Common myeloid progenitor, CD34-positive (primary cell): Measurements from ENCODE around the gene HPRT1.

Experiments
- CTCF ChIA-PET: fragments of 350-600 bp; sonication (Branson Sonifier 250); formaldehyde crosslinking; loops from one replicate; lab custom pipeline; 2021; ENCODE audit warnings: antibody characterized with exemption; lab: Charles Lee
- POLR2A ChIA-PET: fragments of 350-600 bp; sonication (Branson Sonifier 250); formaldehyde crosslinking; loops from one replicate; lab custom pipeline; 2021; ENCODE audit warnings: antibody characterized with exemption; lab: Charles Lee
- DNase-seq, 3 donors: peaks; one replicate each; pipeline versions ENCODE4 v3.0.0 to v3.0.0-alpha.2; 2013
- H3K27ac ChIP-seq, 2 experiments: 1 replicate in 1 of 2; 2 replicates in 1 of 2; pipeline ENCODE4 v1.7.0; 2013; ENCODE audit warnings: inconsistent platforms in 2 of 2, low read length in 2 of 2, mild to moderate bottlenecking in 2 of 2, low read depth in 1 of 2, moderate library complexity in 1 of 2; ENCODE audit not compliant: severe bottlenecking in 2 of 2, insufficient read depth in 1 of 2, poor library complexity in 1 of 2
- H3K27me3 ChIP-seq, 5 experiments: replicated peaks in 2 of 5; 1 replicate in 3 of 5; 2 replicates in 2 of 5; pipeline versions ENCODE4 v1.6.1 to v1.7.0; 2013; ENCODE audit warnings: low read length in 4 of 5, mild to moderate bottlenecking in 2 of 5, moderate library complexity in 2 of 5, inconsistent platforms in 1 of 5; ENCODE audit not compliant: insufficient read depth in 5 of 5, control insufficient read depth in 4 of 5
- H3K36me3 ChIP-seq, 4 experiments: 1 replicate in 2 of 4; 2 replicates in 2 of 4; pipeline versions ENCODE4 v1.6.1 to v1.7.0; 2013; ENCODE audit warnings: low read length in 3 of 4, control low read depth in 1 of 4, mild to moderate bottlenecking in 1 of 4; ENCODE audit not compliant: control insufficient read depth in 4 of 4, insufficient read depth in 4 of 4
- H3K4me1 ChIP-seq, 4 experiments: 1 replicate in 3 of 4; 2 replicates in 1 of 4; pipeline versions ENCODE4 v1.6.1 to v1.7.1; 2013; ENCODE audit warnings: low read length in 3 of 4, mild to moderate bottlenecking in 3 of 4, control low read depth in 1 of 4, inconsistent platforms in 1 of 4, moderate library complexity in 1 of 4; ENCODE audit not compliant: control insufficient read depth in 4 of 4, insufficient read depth in 4 of 4; ENCODE audit errors: control extremely low read depth in 1 of 4
- H3K4me3 ChIP-seq, 7 experiments: 1 replicate in 4 of 7; 2 replicates in 3 of 7; pipeline versions ENCODE4 v1.5.1 to v1.7.0; 2013; ENCODE audit warnings: mild to moderate bottlenecking in 7 of 7, low read length in 6 of 7, moderate library complexity in 6 of 7, inconsistent platforms in 2 of 7, low read depth in 2 of 7, control low read depth in 1 of 7; ENCODE audit not compliant: insufficient read depth in 4 of 7, control insufficient read depth in 1 of 7; ENCODE audit errors: extremely low read depth in 1 of 7
- H3K9me3 ChIP-seq, 5 experiments: 1 replicate in 4 of 5; 2 replicates in 1 of 5; pipeline versions ENCODE4 v1.6.1 to v1.7.1; 2013; ENCODE audit warnings: low read length in 4 of 5, mild to moderate bottlenecking in 2 of 5, inconsistent platforms in 1 of 5, low read depth in 1 of 5, moderate library complexity in 1 of 5; ENCODE audit not compliant: control insufficient read depth in 4 of 5, insufficient read depth in 2 of 5; ENCODE audit errors: control extremely low read depth in 1 of 5
- WGBS: methylation state at CpG from one replicate; pipeline ENCODE4 v1.1.5; 2013; ENCODE audit not compliant: insufficient coverage; 5-methylcytosine and 5-hydroxymethylcytosine counted together

HPRT1 gene

DNA sequence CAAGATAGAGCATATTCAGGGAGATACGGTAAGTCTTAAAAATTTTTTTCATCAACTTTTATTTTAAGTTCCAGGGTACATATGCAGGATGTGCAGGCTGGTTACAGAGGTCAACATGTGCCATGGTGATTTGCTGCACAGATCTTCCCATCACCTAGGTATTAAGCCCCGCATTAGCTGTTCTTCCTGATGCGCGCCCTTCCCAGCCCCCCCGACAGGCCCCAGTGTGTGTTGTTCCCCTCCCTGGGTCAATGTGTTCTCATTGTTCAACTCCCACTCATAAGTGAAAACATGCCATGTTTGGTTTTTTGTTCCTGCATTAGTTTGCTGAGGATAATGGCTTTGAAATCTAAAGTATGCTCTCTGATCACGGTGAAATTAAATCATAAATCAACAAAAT, 64.2 kb downstream of the HPRT1 start:
- POLR2A ChIA-PET: no interaction called here
- Histone ChIP-seq H3K36me3 (no peaks in the 10 kb centered on the region), H3K4me3 (no peak overlapping the region), H3K27me3 (no peaks in the 10 kb centered on the region), H3K4me1 (peaks cover 0 to 9% (median 4%) of the 10 kb centered on the region in 4 experiments), H3K27ac (no peak overlapping the region), H3K9me3 (no peaks in the 10 kb centered on the region)
- CTCF ChIA-PET: no interaction called here
- DNase-seq: no peak
- WGBS: 100% methylated on average over 4 of the region's 6 CpGs

DNA sequence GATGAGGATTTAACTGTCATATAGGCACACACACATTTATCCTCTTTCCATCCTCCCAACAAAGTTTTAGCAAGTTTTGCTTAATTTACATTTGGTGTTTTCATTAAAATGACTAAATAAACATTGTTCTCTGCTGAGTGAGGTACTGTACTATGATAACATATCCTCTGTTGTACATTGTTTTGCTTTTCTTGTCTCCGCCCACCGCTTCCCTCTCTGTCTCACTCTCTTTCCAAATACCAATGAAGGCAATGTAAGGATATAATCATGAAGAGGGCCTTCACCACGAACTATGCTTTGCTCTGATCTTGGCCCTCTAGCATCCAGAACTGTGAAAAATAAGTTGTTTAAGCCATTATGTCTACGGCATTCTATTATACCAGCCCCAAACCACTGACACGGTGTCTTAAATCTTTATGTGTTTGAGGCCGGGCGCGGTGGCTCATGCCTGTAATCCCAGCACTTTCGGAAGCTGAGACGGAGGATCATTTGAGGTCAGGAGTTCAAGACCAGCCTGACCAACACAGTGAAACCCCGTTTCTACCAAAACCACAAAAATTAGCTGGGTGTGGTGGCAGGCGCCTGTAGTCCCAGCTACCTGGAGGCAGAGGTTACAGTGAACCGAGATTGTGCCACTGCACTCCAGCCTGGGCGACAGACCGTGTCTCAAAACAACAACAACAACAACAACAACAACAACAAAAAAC, 65.3 kb downstream of the HPRT1 start:
- no peak for DNase-seq
- no peak overlapping the region for H3K27ac ChIP-seq
- ChIA-PET CTCF (interaction anchor here (0.6 kb wide), 1 partner anchor 262 kb away, joined by 4 read pairs; no protein-coding TSS in a partner anchor), POLR2A (no interaction called here)
- H3K4me3 ChIP-seq: no peak overlapping the region
- WGBS: 84% methylated on average over 8 of the region's 15 CpGs
- no peaks in the 10 kb centered on the region for H3K9me3 ChIP-seq
- peaks cover 0 to 9% (median 4%) of the 10 kb centered on the region in 4 experiments for H3K4me1 ChIP-seq
- H3K36me3 ChIP-seq: no peaks in the 10 kb centered on the region
- no peaks in the 10 kb centered on the region for H3K27me3 ChIP-seq

DNA sequence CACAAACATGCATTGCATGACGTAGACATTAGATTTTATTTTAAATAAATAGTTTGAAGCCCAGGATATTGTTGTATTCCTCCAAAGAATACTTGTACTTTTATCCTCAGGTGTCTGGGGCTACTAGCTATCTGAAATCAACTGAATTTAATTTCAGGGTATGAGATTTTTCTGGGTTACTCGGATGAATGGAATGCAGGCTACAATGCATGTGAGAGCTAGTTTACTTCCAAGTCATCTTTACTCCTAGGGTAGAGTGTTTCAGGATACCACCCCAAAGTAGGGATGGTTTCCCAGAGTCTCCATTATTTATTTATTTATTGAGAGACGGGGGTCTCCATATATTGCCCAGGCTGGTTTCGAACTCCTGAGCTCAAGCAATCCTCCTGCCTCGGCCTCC, 66.4 kb downstream of the HPRT1 start:
- DNase-seq: no peak
- no peaks in the 10 kb centered on the region for H3K36me3 ChIP-seq
- H3K9me3 ChIP-seq: no peaks in the 10 kb centered on the region
- whole genome bisulfite sequencing: 82% methylated on average over 3 of the region's 5 CpGs
- H3K4me1 ChIP-seq: peaks cover 0 to 9% (median 4%) of the 10 kb centered on the region in 4 experiments
- H3K4me3 ChIP-seq: no peak overlapping the region
- CTCF ChIA-PET: interaction anchor here (1.1 kb wide), 1 partner anchor 256 kb away, joined by 3 read pairs; no protein-coding TSS in a partner anchor
- POLR2A ChIA-PET: no interaction called here
- no peak overlapping the region for H3K27ac ChIP-seq
- H3K27me3 ChIP-seq: no peaks in the 10 kb centered on the region

DNA sequence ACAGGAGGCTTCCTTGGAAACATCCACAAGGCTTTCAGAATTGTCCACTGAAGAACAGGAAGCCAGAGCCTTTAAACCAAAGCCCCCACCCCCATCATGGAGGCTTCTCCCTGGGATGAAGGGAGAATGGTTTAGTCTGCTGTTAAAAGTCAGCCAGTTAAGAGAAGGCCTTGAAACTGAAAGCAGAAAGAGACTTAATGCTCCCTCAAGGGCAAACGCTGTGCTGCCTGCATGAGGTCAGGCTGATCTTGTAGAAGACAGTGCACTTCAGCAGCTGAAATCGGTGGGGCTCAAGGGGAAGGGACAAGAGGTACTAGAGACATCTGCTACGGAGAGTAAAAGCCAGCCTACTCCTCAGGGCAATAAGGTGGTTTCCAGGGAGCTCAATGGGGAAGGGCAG, 69.0 kb downstream of the HPRT1 start:
- DNase-seq: no peak

DNA sequence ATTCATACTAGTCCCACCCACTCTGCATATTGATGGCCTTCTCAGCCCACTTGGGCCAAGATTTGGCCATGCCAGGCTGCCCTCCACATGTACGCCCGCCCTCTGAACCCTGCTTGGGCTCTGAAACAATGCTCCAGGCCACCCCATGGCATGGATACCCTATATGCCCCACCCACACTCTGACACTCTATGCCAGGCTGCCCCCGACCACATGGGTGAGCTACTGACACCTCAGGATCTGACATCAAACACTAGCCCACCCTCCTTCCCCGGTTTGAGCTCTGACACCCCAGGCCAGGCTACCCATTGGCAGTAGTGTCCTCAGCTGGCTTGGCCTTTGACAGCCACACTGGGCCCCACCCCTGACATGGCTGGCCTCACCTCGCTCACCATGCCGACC, 69.5 kb downstream of the HPRT1 start:
- Histone ChIP-seq H3K4me3 (no peak overlapping the region), H3K27ac (no peak overlapping the region), H3K36me3 (no peaks in the 10 kb centered on the region), H3K9me3 (no peaks in the 10 kb centered on the region), H3K4me1 (no peaks in the 10 kb centered on the region), H3K27me3 (no peaks in the 10 kb centered on the region)
- ChIA-PET CTCF (interaction anchor here (0.9 to 1.2 kb wide), 2 partner anchors 16 to 253 kb away, joined by 3 read pairs; no protein-coding TSS in a partner anchor), POLR2A (no interaction called here)
- no peak for DNase-seq
- WGBS: 92% methylated on average over 5 of the region's 6 CpGs

More for the DNA sequence above, 69.0 kb downstream of the HPRT1 start:
- Histone ChIP-seq H3K27me3 (no peaks in the 10 kb centered on the region), H3K4me1 (no peaks in the 10 kb centered on the region), H3K27ac (no peak overlapping the region), H3K4me3 (no peak overlapping the region), H3K36me3 (no peaks in the 10 kb centered on the region), H3K9me3 (no peaks in the 10 kb centered on the region)
- ChIA-PET POLR2A (no interaction called here), CTCF (no interaction called here)
- 59% methylated on average over 3 of the region's 3 CpGs for WGBS

DNA sequence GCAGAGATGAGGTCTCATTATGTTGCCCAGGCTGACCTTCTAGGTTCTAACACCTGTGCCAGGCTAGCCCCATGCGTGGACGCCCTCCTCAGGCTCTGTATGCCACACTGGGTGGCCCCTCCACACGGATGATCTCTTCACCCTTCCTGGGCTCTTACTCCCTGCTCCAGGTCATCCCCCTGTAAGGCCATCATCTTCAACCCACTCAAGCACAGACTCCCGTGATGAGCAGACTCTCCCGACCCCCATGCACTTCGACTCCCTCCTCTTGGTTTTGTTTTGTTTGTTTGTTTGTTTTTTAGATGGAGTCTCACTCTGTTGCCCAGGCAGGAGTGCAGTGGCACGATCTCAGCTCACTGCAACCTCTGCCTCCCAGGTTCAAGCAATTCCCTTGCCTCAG, 70.9 kb downstream of the HPRT1 start:
- 93% methylated on average over 3 of the region's 7 CpGs for WGBS
- ChIA-PET CTCF (interaction anchor here (0.6 to 1.2 kb wide), 2 partner anchors 251 to 349 kb away, joined by 3 read pairs; no protein-coding TSS in a partner anchor), POLR2A (no interaction called here)

DNA sequence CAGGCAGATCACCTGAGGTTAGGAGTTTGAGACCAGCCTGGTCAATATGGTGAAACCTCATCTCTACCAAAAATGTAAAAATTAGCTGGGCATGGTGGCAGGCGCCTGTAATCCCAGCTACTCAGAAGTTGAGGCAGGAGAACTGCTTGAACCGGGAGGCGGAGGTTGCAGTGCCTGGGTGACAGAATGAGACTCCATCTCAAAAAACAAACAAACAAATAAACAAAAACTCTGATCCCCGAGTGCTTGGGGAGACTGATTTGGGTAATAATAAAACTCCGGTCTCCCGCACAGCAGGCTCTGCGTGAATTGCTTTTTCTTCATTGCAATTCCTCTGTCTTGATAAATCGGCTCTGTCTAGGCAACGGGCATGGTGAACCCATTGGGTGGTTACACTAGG, 73.4 kb downstream of the HPRT1 start:
- Histone ChIP-seq H3K4me1 (peaks cover 0 to 3% (median under 1%) of the 10 kb centered on the region in 4 experiments), H3K9me3 (no peaks in the 10 kb centered on the region), H3K36me3 (no peaks in the 10 kb centered on the region), H3K27me3 (no peaks in the 10 kb centered on the region), H3K4me3 (no peak overlapping the region), H3K27ac (no peak overlapping the region)
- CTCF ChIA-PET: no interaction called here
- no peak for DNase-seq
- 80% methylated on average over 9 of the region's 9 CpGs for WGBS
- POLR2A ChIA-PET: no interaction called here

More for the DNA sequence above, 70.9 kb downstream of the HPRT1 start:
- Histone ChIP-seq H3K9me3 (no peaks in the 10 kb centered on the region), H3K4me1 (no peaks in the 10 kb centered on the region), H3K27ac (no peak overlapping the region), H3K27me3 (no peaks in the 10 kb centered on the region), H3K36me3 (no peaks in the 10 kb centered on the region), H3K4me3 (no peak overlapping the region)
- DNase-seq: no peak
